H1 (cell line): ENCODE results near the gene CD300E. TPM values are rescaled to one million over a fixed set of nuclear protein-coding genes. Genes with fewer than 3 reads are reported as not detected.

ENCODE experiments used
- CTCF ChIA-PET: fragments of 300-600 bp; sonication (Branson Sonifier 250); formaldehyde crosslinking; loops from one replicate; lab custom pipeline; 2021; ENCODE audit not compliant: partially characterized antibody; lab: Charles Lee
- POLR2A ChIA-PET: fragments of 300-600 bp; sonication (Branson Sonifier 250); formaldehyde crosslinking; loops from one replicate; lab custom pipeline; 2021; ENCODE audit warnings: inconsistent platforms; ENCODE audit not compliant: partially characterized antibody; lab: Charles Lee
- DNase-seq, 2 experiments: peaks; one replicate each; pipeline versions ENCODE4 v3.0.0 to v3.0.0-alpha.2; 2010 to 2022; ENCODE audit warnings: low spot score in 2 of 2, low read depth in 1 of 2, mixed read lengths in 1 of 2
- FAIRE-seq: peaks from 2 replicates; lab custom pipeline; 2011; peaks lifted over from hg19 to GRCh38; lab: Jason Lieb, UNC
- H2AFZ ChIP-seq: 2 replicates; pipeline ENCODE4 v1.8.1; 2012; ENCODE audit warnings: low read length, inconsistent platforms
- H2AK5ac ChIP-seq: 2 replicates; pipeline ENCODE4 v1.6.1; 2013; ENCODE audit warnings: low read depth, low read length
- H2BK120ac ChIP-seq: replicated peaks from 2 replicates; pipeline ENCODE3; 2013; ENCODE audit warnings: low read depth, low read length, inconsistent platforms
- H2BK12ac ChIP-seq: 2 replicates; pipeline ENCODE4 v1.6.1; 2013; ENCODE audit warnings: low read depth, low read length
- H2BK15ac ChIP-seq: 2 replicates; pipeline ENCODE4 v1.6.1; 2013; ENCODE audit warnings: low read length
- H2BK20ac ChIP-seq: 2 replicates; pipeline ENCODE4 v1.6.1; 2013; ENCODE audit warnings: low read length
- H2BK5ac ChIP-seq: 2 replicates; pipeline ENCODE4 v1.6.1; 2013; ENCODE audit warnings: low read depth, low read length
- H3K14ac ChIP-seq: 2 replicates; pipeline ENCODE4 v1.6.1; 2013; ENCODE audit warnings: inconsistent platforms; ENCODE audit not compliant: insufficient read length
- H3K18ac ChIP-seq: 2 replicates; pipeline ENCODE4 v1.6.1; 2013; ENCODE audit warnings: low read length; ENCODE audit errors: extremely low read depth
- H3K23ac ChIP-seq: 2 replicates; pipeline ENCODE4 v1.6.1; 2013; ENCODE audit warnings: inconsistent platforms; ENCODE audit not compliant: insufficient read length
- H3K23me2 ChIP-seq: 2 replicates; pipeline ENCODE4 v1.6.1; 2013; ENCODE audit warnings: low read depth, low read length
- H3K27ac ChIP-seq: 2 replicates; pipeline ENCODE4 v1.6.1; 2011; ENCODE audit warnings: low read depth, low read length, inconsistent platforms
- H3K27me3 ChIP-seq, 4 experiments: replicated peaks in 1 of 4; 1 replicate in 1 of 4; 2 replicates in 3 of 4; pipeline versions ENCODE4 v1.6.1 to v1.8.1; 2011 to 2013; ENCODE audit warnings: low read length in 3 of 4, mild to moderate bottlenecking in 3 of 4, inconsistent platforms in 2 of 4, mixed read lengths in 2 of 4, moderate library complexity in 1 of 4; ENCODE audit not compliant: control insufficient read depth in 3 of 4, insufficient read depth in 3 of 4; ENCODE audit errors: extremely low read depth in 1 of 4
- H3K36me3 ChIP-seq, 4 experiments: 2 replicates each; pipeline versions ENCODE4 v1.6.1 to v1.8.1; 2011 to 2013; ENCODE audit warnings: mild to moderate bottlenecking in 4 of 4, low read length in 3 of 4, moderate library complexity in 2 of 4, control low read depth in 1 of 4, inconsistent platforms in 1 of 4; ENCODE audit not compliant: insufficient read depth in 4 of 4, control insufficient read depth in 2 of 4
- H3K4ac ChIP-seq: replicated peaks from 2 replicates; pipeline ENCODE3; 2013; ENCODE audit warnings: low read length, low read depth, mixed read lengths, inconsistent platforms; ENCODE audit not compliant: insufficient read length
- H3K4me1 ChIP-seq, 4 experiments: replicated peaks in 1 of 4; 1 replicate in 1 of 4; 2 replicates in 3 of 4; pipeline versions ENCODE4 v1.6.1 to v1.8.1; 2011 to 2013; ENCODE audit warnings: low read length in 3 of 4, inconsistent platforms in 2 of 4, mixed read lengths in 1 of 4; ENCODE audit not compliant: insufficient read depth in 4 of 4, control insufficient read depth in 3 of 4
- H3K4me2 ChIP-seq, 2 experiments: 2 replicates each; pipeline versions ENCODE4 v1.6.1 to v1.8.1; 2011 to 2013; ENCODE audit warnings: low read depth in 2 of 2, low read length in 2 of 2, control low read depth in 1 of 2, inconsistent platforms in 1 of 2, mild to moderate bottlenecking in 1 of 2; ENCODE audit not compliant: insufficient read depth in 1 of 2
- H3K4me3 ChIP-seq, 4 experiments: fragments of 200-600, 300-600 bp in 1 of 4; sonication (generic), shearing (Covaris generic), sonication (Bioruptor Twin) in 1 of 4; 2 replicates each; pipeline versions ENCODE4 v1.5.1 to v1.8.1; 2011 to 2016; ENCODE audit warnings: low read length in 4 of 4, low read depth in 3 of 4, control low read depth in 2 of 4, inconsistent platforms in 2 of 4, mild to moderate bottlenecking in 2 of 4, mixed read lengths in 1 of 4, moderate library complexity in 1 of 4; ENCODE audit not compliant: insufficient read depth in 2 of 4; ENCODE audit errors: extremely low read depth in 1 of 4
- H3K56ac ChIP-seq: replicated peaks from 2 replicates; pipeline ENCODE3; 2013; ENCODE audit warnings: low read depth, mild to moderate bottlenecking, mixed read lengths, low read length, inconsistent platforms; ENCODE audit not compliant: insufficient read length
- H3K79me1 ChIP-seq: 2 replicates; pipeline ENCODE4 v1.6.1; 2013; ENCODE audit warnings: low read depth, low read length, control low read depth
- H3K79me2 ChIP-seq, 2 experiments: 2 replicates each; pipeline versions ENCODE4 v1.6.1 to v1.8.1; 2012 to 2013; ENCODE audit warnings: low read length in 2 of 2, mild to moderate bottlenecking in 2 of 2, inconsistent platforms in 1 of 2; ENCODE audit not compliant: insufficient read depth in 2 of 2, control insufficient read depth in 1 of 2
- H3K9ac ChIP-seq, 4 experiments: replicated peaks in 1 of 4; 1 replicate in 1 of 4; 2 replicates in 3 of 4; pipeline versions ENCODE4 v1.6.1 to v1.8.1; 2011 to 2013; ENCODE audit warnings: low read depth in 3 of 4, low read length in 3 of 4, control low read depth in 2 of 4, mild to moderate bottlenecking in 2 of 4, moderate library complexity in 2 of 4, inconsistent platforms in 1 of 4; ENCODE audit errors: extremely low read depth in 1 of 4
- H3K9me3 ChIP-seq, 2 experiments: 2 replicates each; pipeline versions ENCODE4 v1.6.1 to v1.8.1; 2012 to 2013; ENCODE audit warnings: mild to moderate bottlenecking in 2 of 2, moderate library complexity in 2 of 2, control low read depth in 1 of 2, inconsistent platforms in 1 of 2, low read depth in 1 of 2, low read length in 1 of 2, mixed read lengths in 1 of 2; ENCODE audit not compliant: insufficient read depth in 2 of 2
- H4K20me1 ChIP-seq, 2 experiments: replicated peaks in 1 of 2; 2 replicates each; pipeline versions ENCODE3 to v1.8.1; 2011 to 2013; ENCODE audit warnings: inconsistent platforms in 2 of 2, low read length in 2 of 2, mild to moderate bottlenecking in 1 of 2; ENCODE audit not compliant: insufficient read depth in 2 of 2, control insufficient read depth in 1 of 2
- H4K5ac ChIP-seq: 2 replicates; pipeline ENCODE4 v1.6.1; 2013; ENCODE audit warnings: low read length, low read depth, mixed read lengths, inconsistent platforms; ENCODE audit not compliant: insufficient read length
- H4K8ac ChIP-seq: 2 replicates; pipeline ENCODE4 v1.8.0; 2013; ENCODE audit warnings: mild to moderate bottlenecking, moderate library complexity, low read length, inconsistent platforms; ENCODE audit not compliant: insufficient read depth; ENCODE audit errors: extremely low read depth
- H4K91ac ChIP-seq: replicated peaks from 2 replicates; pipeline ENCODE3; 2013; ENCODE audit warnings: low read length, mixed read lengths, inconsistent platforms; ENCODE audit not compliant: insufficient read length
- ASH2L ChIP-seq: fragments of 200-600, 300-600 bp; sonication (generic); IDR thresholded peaks from one replicate; pipeline ENCODE4 v1.7.1; 2017; ENCODE audit warnings: low read length
- BACH1 ChIP-seq: IDR thresholded peaks from 2 replicates; pipeline ENCODE4 v1.6.1; 2012; ENCODE audit warnings: low read length, improper control_type of control experiment
- BCL11A ChIP-seq, 2 experiments: IDR thresholded peaks; one replicate each; pipeline ENCODE4 v1.6.1; 2011; ENCODE audit warnings: low read depth in 2 of 2, low read length in 2 of 2, mild to moderate bottlenecking in 2 of 2
- CHD1 ChIP-seq: IDR thresholded peaks from 2 replicates; pipeline ENCODE4 v1.6.1; 2012; ENCODE audit warnings: low read depth, low read length, improper control_type of control experiment
- GABPA ChIP-seq: IDR thresholded peaks from 2 replicates; pipeline ENCODE4 v1.6.1; 2011; ENCODE audit warnings: mild to moderate bottlenecking, low read length, moderate library complexity, borderline replicate concordance; ENCODE audit not compliant: insufficient read depth
- JUN ChIP-seq: IDR thresholded peaks from 2 replicates; pipeline ENCODE4 v1.6.1; 2011; ENCODE audit warnings: low read depth, mild to moderate bottlenecking, improper control_type of control experiment, low read length
- MAFK ChIP-seq: IDR thresholded peaks from 2 replicates; pipeline ENCODE4 v1.6.1; 2012; ENCODE audit warnings: low read depth, mild to moderate bottlenecking, improper control_type of control experiment, low read length
- MAX ChIP-seq: IDR thresholded peaks from 2 replicates; pipeline ENCODE4 v1.6.1; 2012; ENCODE audit warnings: inconsistent platforms
- RBBP5 ChIP-seq: IDR thresholded peaks from 2 replicates; pipeline ENCODE4 v1.7.1; 2012; ENCODE audit warnings: low read depth, mild to moderate bottlenecking, inconsistent platforms, low read length, moderate library complexity, borderline replicate concordance
- RXRA ChIP-seq: IDR thresholded peaks from 2 replicates; pipeline ENCODE4 v1.6.1; 2011; ENCODE audit warnings: low read depth, mild to moderate bottlenecking, low read length, moderate library complexity; ENCODE audit not compliant: insufficient read depth
- SIX5 ChIP-seq: IDR thresholded peaks from 2 replicates; pipeline ENCODE4 v1.6.1; 2011; ENCODE audit warnings: mild to moderate bottlenecking, low read depth, low read length
- SP4 ChIP-seq: IDR thresholded peaks from 2 replicates; pipeline ENCODE4 v1.6.1; 2012; ENCODE audit warnings: low read length, inconsistent platforms
- SUZ12 ChIP-seq: fragments of 200-600 bp; sonication (generic); IDR thresholded peaks from 2 replicates; pipeline ENCODE4 v1.6.1; 2012; ENCODE audit warnings: mild to moderate bottlenecking, inconsistent platforms, low read length, moderate library complexity, mixed read lengths
- YY1 ChIP-seq: IDR thresholded peaks from 2 replicates; pipeline ENCODE4 v1.6.1; 2011; ENCODE audit warnings: low read depth, mild to moderate bottlenecking, low read length
- WGBS, 2 experiments: shearing (Covaris generic) in 1 of 2; methylation state at CpG; one replicate each; pipeline versions ENCODE4 v1.1.6 to v1.1.7; 2013 to 2015; ENCODE audit warnings: low lambda C conversion rate in 2 of 2, mixed read lengths in 2 of 2, inconsistent platforms in 1 of 2, low coverage in 1 of 2, missing lambda C conversion rate in 1 of 2; ENCODE audit not compliant: insufficient replicate concordance in 2 of 2, insufficient coverage in 1 of 2, insufficient read length in 1 of 2; ENCODE audit errors: extremely low coverage in 1 of 2, missing lambda C conversion rate in 1 of 2; 5-methylcytosine and 5-hydroxymethylcytosine counted together
- polyA plus RNA-seq, 7 experiments: library from polyadenylated mRNA; depleted of rRNA in 3 of 7; stranded (reverse) in 5 of 7; unstranded in 2 of 7; fragments of >200 nt in 5 of 7; fragments of 200-250 nt in 2 of 7; gene quantifications; 1 replicate in 5 of 7; 2 replicates in 1 of 7; 4 replicates in 1 of 7; pipeline versions ENCODE4 v1.2.1 to v1.2.3, GENCODE V29; 2011 to 2013; ENCODE audit warnings: missing spikeins in 2 of 7, mixed read lengths in 2 of 7
- total RNA-seq: library from RNA; stranded (reverse); fragmentation: NEBNext Ultra II Directional; extraction: Animal tissue kit (Norgen Biotek cat#: 25700); gene quantifications from 2 replicates; pipeline ENCODE4 v1.2.1, GENCODE V29; 2021

CD300E gene
- total and polyA plus RNA-seq, 2 of the 8 experiments (the other 6 are each of a cell fraction or from before 2014, with no cell fraction given) = not detected

- Histone ChIP-seq H3K4ac (no peak overlapping the region), H2AK5ac (no peak overlapping the region), H3K27ac (no peak overlapping the region), H3K23me2 (peaks cover 2% of the 10 kb centered on the region; the same call in 1 of the 2 replicates), H2BK120ac (no peak overlapping the region), H4K91ac (no peak overlapping the region), H3K79me2 (no peaks in the 10 kb centered on the region), H3K79me1 (no peaks in the 10 kb centered on the region), H4K5ac (no peak overlapping the region), H3K18ac (no peak overlapping the region), H2BK5ac (no peak overlapping the region), H2BK20ac (no peak overlapping the region), H3K9ac (no peak overlapping the region), H3K4me1 (peaks cover 0 to 6% (median 2%) of the 10 kb centered on the region in 4 experiments; a peak in 1 of 7 replicates), H2BK15ac (no peak overlapping the region), H4K8ac (no peak overlapping the region), H3K36me3 (no peaks in the 10 kb centered on the region), H2BK12ac (no peak overlapping the region), H3K9me3 (no peaks in the 10 kb centered on the region), H3K4me3 (no peak overlapping the region), H3K27me3 (peaks cover 0 to 2% (median 0%) of the 10 kb centered on the region in 4 experiments; a peak in 2 of 7 replicates), H3K56ac (no peak overlapping the region), H3K23ac (no peak overlapping the region), H3K14ac (no peak overlapping the region), H4K20me1 (peaks cover 0 to 1% of the 10 kb centered on the region in 2 experiments), H3K4me2 (no peak overlapping the region), H2AFZ (no peak overlapping the region)
- CTCF ChIA-PET = interaction anchor here (0.5 to 5.0 kb wide), 24 partner anchors 8 to 272 kb away, joined by 3 to 33 read pairs (median 6); partner anchors contain the start of genes CD300C, CD300H and CD300LD
- FAIRE-seq = no peak
- POLR2A ChIA-PET = interaction anchor here (1.3 kb wide), 1 partner anchor 31 kb away, joined by 3 read pairs; no protein-coding TSS in a partner anchor
- 88% methylated on average over 6 of the region's 6 CpGs; no CpG with 5 or more reads in 1 of the 2 experiments for WGBS, 2 experiments
- DNase-seq = no peak
- TF ChIP-seq ASH2L = no peak
- no peak for TF ChIP-seq SP4
- TF ChIP-seq BACH1 = no peak
- no peak for TF ChIP-seq YY1
- TF ChIP-seq JUN = no peak
- no peak for TF ChIP-seq SIX5
- no peak for TF ChIP-seq CHD1
- no peak for TF ChIP-seq SUZ12
- no peak for TF ChIP-seq RBBP5
- no peak for TF ChIP-seq RXRA
- no peak for TF ChIP-seq MAFK
- TF ChIP-seq BCL11A (IDR thresholded peaks at IDR 0.05; ENCODE audit: low read depth in 2 of 2, low read length in 2 of 2) = no peak
- TF ChIP-seq GABPA = no peak
- TF ChIP-seq MAX = no peak
Observed at GRCh38 chr17:74603037-74603635, 20.4 kb downstream of the CD300E start.
